8988T (cell line): ENCODE measurements around the gene RMND5B.
"Not testable (repeated sequence)": the region's sequence is repeated elsewhere in the genome, so short reads cannot be mapped to it uniquely, and the experiment has no call there.

Experiments used
- DNase-seq: peaks from one replicate; pipeline ENCODE4 v3.0.0; 2011

RMND5B gene, protein sequence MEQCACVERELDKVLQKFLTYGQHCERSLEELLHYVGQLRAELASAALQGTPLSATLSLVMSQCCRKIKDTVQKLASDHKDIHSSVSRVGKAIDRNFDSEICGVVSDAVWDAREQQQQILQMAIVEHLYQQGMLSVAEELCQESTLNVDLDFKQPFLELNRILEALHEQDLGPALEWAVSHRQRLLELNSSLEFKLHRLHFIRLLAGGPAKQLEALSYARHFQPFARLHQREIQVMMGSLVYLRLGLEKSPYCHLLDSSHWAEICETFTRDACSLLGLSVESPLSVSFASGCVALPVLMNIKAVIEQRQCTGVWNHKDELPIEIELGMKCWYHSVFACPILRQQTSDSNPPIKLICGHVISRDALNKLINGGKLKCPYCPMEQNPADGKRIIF

DNA sequence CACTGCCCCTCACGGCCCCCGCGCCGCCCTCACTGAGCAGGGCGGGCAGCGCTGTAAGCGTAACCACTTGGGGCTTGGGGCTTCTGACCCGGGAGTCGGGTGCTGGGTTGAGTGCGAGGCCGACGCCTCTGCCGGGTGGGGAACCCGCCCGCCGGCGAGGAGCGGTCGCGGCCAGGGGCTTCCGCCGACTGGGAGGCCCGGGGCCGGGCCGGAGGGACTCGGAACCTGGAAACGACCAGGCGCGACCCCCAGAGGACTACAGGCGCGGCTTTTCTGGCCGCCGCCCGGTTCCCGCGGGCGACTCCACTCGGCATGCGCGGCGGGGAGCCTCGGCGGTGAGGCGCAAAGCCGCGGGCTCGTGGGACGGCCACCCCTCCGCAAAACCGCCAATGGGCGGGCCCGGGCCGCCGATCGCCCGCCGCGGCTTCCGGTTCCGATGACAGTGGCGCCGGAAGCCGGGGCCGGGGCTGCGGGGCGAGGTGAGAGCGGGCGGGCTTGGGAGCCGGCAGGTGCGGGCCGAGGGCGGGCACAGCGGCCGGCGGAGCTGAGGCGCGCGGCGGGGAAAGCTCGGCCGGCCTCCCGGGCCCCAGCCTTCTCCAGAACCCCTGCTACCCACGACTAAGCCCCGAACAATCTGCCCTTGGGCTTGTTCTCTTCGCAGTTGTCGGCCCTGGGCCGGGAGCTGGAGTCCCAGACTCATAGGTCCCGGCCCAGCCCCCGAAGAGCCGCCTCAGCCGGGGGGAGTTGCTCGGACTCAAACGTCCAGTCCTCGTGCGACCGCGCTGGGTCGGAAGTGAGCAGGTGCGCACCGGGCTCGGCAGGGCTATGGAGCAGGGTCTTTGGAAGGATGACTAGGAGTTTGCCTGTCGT, at the start of gene RMND5B:
Gene RMND5B, plus strand, starts transcription at position 439 of the 870 bp plus-strand sequence. CDS start 7,106 bp downstream, outside the sequence.
- peak; percentile 94 for DNase-seq

DNA sequence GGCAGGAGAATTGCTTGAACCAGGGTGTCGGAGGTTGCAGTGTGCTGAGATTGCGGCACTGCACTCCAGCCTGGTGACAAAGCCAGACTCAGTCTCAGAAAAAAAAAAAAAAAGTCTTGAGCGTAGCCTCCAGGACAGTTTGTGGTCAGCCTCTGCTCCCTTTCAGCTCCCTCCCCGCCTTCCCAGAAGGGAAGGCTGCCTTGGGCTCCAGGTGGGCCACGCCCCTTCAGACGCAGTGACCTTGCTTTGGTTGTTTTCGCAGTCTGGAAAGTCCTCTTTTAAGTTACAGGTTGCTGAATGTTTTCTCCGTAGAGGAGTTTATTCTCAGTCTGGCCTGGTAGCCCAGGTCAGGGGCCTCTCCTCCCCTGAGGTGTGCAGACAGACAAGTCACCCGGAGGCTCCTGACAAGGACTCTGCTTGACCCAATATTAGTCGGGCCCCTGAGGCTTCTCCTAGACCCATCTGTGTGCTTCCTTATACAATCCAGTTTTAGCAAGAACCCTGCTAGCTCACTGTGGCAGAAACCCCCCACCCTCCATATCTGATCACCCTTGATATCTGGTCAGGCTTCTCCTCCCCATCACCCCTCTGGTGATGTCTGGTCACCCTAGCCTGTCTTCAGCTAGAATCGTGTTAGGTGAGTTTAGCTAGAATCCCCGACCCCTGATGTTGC, 49.1 kb upstream of the RMND5B start:
- DNase-seq: no peak

DNA sequence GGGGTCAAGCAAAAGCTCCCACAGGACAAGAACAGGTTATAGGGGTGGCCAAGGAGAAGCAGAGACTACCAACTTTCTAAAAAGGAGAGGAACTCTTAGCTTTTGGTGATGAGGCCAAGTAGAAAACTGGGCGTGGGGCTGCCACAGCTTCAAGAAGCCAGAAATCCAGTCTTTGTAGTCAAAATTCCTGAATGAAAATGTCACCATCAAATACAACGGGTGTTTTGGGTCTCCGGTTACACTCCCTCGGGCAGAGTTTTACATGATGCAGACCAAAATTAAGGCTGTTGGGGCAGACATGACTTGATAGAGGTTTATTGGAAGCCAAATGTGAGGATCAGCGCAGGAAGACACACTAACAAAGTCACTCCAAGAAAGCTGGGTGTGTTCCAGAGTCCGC, 46.9 kb upstream of the RMND5B start:
- DNase-seq: no peak

DNA sequence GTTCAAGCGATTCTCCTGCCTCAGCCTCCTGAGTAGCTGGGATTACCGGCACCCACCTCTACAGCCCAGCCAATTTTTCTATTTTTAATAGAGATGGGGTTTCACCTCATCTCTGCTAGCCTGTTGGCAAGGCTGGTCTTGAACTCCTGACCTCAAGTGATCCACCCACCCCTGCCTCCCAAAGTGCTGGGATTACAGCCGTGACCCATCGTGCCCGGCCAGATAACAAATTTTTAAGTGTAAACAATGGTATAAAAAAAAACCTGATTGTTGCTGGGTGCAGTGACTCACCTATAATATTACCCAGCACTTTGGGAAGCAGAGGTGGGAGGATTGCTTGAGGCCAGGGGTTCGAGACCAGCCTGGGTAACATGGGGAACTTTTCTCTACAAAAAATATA, 45.5 kb upstream of the RMND5B start:
- DNase-seq: no peak

DNA sequence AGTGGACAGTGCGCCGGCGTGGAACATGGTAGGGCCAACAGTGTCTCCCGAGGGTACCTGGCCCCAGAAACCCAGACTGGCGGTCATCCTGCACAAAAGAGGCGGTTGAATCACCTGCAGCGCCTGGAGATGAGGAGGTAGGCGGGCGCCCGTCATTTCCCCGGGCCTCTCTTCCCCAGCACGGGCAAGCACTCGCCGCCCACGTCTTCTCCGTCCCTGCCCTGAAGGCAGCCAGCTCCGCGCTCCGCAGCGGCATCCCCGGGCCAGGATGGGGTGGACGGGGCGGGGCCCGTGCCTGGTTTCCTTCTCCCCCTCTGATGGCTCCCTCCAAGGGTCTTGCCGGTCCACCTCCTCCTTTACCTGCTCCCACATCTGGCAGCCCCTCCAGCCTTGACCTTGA, 44.5 kb upstream of the RMND5B start:
- no peak for DNase-seq

DNA sequence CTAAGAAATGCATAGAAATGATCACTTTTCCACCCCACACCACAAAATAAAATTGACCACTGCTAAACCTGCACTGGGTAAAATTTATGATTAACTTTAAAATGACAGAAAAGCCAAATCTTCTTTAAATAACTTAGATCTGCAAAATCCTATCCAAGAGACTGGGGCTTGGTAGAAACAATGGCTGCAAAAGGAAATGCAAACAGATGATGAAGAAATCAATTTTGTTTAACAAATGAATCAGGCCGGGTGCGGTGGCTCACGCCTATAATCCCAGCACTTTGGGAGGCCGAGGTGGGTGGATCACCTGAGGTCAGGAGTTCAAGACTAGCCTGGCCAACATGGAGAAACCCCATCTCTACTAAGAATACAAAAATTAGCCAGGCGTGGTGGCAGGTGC, 43.6 kb upstream of the RMND5B start:
- not testable (repeated sequence) for DNase-seq

DNA sequence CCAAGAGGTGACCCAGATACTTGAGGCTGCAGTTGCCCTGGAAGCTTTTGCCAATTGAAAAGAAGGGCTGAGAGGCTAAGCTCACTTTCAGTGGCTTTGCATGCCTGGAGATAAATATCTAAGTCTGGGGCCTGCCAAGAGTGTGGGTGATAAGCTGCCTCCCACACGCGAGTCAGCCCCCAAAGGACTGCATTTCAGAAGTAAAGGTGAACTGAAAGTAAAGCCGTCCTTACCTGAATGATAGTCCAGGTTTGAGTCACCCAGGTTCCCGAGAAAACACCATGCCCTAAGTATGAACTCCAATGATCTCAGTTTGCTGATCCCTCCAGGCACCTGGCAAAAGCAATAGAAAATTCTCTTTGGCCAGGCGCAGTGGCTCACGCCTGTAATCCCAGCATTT, 40.0 kb upstream of the RMND5B start:
- DNase-seq: no peak

DNA sequence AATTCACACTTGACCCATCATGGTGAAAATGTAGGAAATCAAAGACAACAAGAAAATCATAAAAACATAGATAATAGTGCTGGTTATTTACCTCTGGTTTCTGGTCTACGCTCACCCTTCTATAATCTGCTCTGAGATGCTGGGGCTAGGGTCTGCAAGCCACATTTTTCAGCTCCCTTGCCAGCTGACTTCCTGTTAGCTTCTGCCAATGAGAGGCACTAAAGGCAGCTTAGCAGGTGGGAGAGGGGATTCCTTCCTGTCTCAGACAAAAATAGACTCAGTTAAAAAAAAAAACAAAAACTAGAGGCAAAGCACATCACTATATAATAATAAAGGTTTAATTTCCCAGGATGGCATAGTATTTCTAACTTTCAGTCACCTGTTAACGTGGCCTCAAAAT, 37.7 kb upstream of the RMND5B start:
- DNase-seq: no peak

DNA sequence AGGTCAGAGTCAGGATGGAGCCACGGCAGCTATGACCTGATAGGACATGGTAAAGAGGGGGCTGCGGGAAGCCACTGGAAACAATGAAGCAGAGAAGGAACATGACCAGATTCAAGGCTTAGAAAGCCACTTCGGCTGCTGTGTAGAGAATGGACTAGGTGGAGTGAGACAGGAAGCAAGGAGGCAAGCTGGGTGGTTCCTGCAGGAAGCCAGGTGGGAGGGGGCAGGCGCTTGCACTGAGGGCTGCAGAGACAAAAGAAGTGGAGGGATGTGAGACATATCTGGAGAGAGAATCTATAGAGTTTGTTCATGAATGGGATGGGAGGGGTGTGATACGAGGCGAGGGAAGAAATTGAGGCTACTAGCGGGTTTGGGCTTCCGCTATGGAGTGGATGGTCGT, 36.5 kb upstream of the RMND5B start:
- no peak for DNase-seq

DNA sequence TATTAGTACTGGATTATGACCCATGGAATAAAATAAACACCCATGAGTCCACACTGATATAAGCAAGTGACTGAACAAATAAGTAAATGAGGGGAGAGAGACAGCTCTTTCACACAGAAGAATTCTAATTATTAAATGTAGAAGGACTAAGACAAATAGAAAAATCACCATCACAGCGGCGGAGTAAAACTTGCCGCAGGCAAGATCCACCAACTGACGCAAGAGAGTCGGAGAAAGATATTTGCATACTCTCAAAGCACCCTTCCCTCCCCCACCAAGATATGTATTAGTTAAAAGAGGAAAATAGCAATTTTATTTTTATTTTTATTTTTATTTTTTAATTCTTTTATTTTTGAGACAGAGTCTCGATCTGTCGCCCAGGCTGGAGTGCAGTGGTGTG, 32.1 kb upstream of the RMND5B start:
- DNase-seq: no peak

DNA sequence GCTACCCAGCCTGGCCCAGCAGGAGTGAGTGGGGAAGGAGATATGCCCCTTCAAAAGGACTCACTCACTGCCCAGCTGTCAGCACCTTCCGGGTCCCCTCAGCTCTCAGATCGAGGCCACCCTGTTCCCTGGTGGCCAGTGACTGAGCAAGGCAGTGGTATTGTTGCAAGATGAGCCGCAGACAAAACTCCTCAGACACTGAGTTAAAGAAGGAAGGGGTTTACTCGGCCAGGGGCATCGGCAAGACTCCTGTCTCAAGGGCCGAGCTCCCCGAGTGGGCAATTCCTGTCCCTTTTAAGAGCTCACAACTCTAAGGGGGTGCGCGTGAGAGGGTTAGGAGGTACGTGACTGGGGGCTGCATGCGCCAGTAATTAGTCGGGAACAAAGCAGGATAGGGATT, 27.2 kb upstream of the RMND5B start:
- no peak for DNase-seq

DNA sequence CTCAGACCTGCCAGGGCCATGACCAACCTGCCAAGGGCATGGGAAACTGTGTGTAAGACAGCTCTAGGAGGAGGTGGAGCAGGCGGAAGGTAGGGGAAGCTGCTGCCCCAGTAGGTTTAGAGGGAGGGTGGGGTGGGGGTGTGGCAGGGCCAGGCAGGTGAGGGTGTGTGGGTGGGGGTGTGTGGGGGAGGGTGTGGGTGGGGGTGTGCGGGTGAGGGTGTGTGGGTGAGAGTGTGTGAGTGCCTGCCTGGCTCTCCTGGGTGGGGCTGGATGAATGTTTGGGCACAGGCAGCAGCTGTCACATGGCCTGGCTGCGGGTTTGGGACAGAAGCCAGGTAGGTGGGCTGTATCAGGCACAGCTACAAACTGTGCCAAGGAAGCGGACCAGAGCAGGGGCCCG, 26.3 kb upstream of the RMND5B start:
- DNase-seq: no peak

DNA sequence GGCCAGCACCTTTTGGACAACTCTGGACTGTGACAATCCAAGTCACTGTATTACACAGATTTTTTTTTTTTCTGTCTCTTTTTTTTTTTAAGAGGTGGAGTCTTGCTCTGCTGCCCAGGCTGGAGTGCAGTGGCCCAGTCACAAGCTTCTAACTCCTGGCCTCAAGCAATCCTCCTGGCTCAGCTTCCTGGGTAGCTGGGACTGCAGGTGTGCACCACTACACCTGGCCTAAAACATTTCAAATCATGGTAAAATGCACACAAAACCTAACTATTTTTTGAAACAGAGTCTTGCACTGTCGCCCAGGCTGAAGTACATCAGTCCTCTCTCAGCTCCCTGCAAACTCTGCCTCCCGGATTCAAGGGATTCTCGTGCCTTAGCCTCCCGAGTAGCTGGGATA, 24.7 kb upstream of the RMND5B start:
- no peak for DNase-seq

DNA sequence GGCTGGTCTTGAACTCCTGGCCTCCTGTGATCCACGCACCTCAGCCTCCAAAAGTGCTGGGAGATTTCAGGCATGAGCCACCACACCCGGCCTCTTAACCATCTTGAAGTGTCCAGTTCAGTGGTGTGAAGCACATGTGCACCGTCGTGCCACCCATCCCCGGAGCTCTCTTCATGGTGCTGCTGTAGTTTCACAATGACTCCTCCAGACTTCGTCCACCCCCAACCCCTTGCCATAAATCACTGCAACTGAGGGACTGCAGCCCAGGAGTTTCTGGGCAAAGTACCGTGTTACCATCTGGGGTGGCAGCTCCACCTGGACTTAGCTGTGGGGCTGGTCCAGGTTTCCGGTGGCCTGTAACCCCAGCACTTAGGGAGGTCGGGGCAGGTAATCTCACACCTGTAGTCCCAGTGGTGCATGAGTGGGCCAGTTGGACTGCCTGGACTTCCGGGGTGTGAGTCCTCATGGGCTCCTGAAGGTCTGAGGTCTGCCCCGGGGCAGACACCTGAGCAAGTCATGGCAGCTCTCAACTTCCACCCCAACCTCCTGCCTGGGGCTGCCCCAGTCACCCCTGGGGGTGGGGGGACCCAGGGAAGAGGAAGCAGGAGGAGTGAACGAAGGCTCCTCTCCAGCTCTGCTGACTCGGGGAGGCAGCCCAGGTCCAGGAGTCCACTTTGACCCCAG, 24.1 kb upstream of the RMND5B start:
- no peak for DNase-seq

DNA sequence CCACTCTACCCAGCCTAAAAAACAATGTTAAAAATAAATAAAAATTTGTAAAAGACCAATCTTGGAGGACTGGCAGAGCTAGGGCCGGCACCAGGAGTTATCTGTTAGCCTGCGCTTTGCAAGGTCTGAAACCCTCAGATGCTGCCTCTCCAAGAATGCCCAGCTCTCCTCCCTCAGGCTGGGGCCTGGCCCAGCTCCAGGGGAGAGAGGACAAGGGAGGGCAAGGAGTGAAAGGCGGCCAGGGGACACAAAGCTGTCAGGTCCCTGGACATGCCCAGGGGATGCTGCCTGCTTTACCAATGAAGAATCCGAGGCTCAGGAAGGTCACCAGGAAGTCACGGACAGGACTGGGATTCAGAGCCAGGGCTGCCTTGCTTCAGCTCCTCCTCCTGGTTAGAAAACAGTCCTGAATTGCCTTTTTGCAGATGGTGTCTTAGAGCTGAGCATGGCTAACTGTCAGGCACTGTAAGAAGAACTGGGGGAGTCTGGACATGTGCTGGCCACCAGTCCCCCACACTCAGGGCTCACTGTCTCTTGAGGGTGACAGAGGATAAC, 23.0 kb upstream of the RMND5B start:
- DNase-seq: no peak

DNA sequence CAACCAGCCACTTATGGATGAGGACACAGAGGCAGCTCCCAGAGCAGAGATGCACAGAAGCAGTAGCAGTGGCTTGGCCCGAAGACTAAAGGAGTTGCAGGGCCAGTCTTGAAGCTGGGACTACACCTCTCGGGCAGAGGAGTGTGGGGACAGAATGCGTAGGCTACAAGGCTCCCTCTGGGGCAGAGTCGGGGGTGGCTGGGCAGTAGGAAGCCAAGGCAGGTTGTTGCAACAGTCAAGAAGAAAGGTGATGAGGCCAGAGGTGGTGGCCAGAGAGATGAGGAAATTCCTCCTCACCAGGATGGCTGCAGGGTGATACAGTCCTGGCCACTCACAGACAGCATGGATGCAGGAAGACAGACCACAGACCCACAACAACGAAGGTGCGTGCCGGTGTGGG, 22.4 kb upstream of the RMND5B start:
- DNase-seq: no peak

DNA sequence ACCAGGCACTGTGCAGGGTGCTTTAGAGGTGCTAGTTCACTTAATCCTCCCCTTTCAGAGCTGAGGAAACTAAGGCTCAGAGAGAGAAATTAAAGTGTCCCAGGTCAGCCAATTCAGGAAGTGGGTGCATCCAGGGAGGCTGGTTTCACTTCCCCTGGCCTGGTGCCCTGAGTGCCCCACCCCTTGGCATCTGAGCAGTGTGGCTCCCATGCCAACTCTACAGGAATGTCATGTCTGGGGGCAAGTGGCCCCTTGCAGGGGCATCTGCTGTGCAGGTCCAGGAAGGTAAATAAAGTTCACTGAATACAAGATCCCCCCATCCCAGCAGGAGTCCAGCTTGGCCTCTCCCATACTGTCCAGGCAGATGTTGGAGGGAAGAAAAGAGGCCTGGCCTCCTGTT, 21.8 kb upstream of the RMND5B start:
- DNase-seq: no peak

DNA sequence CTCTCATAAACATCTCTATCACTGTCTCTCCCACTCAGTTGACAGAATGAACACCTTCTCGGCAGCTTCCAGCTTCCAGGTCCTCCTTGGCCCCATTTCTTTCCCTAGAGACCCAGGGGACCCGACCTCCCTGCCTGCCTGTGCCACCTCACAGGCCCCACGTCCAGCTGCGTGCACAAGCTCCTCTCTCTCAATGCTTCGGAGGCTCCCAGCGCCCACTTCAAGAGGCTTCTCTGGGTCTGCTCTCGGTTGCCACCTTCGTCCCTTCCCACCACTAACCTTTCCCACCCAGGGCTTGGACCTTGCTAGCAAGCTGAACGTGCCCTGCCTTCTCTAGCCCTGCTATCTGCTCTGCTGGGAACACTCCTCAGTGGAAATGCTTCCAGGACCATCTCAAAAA, 20.3 kb upstream of the RMND5B start:
- no peak for DNase-seq

DNA sequence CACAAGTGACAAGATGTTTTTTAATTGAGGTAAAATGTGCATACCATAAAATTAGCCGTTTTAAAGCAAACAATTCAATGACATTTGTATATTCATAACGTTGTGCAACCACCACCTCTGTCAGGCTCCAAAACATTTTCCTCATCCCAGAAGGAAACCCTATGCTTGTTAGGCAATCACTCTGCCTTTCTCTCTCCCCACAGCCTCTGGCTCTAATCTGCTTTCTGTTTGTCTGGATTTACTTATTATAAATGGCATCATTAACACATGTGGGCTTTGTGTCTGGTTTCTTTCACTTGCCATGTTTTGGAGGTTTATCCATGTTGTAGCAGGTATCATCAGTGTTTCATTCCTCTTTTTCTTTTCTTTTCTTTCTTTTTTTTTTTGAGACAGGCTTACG, 18.9 kb upstream of the RMND5B start:
- DNase-seq: no peak

DNA sequence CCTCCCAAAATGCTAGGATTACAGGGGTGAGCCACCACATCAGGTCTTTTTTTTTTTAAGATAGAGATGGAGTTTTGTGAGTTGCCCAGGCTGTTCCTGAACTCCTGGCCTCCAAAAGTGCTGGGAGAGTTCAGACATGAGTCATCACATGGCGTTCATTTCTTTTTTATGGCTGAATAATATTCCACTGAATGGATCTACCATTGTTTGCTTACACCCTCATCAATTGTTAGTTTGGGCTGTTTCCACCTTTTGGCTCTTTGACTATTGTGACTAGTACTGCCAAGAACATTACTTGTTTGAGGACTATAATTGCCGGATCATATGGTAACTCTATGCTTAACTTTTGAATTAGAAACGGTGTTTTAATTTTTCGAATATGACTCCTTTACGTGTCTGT, 18.3 kb upstream of the RMND5B start:
- no peak for DNase-seq

DNA sequence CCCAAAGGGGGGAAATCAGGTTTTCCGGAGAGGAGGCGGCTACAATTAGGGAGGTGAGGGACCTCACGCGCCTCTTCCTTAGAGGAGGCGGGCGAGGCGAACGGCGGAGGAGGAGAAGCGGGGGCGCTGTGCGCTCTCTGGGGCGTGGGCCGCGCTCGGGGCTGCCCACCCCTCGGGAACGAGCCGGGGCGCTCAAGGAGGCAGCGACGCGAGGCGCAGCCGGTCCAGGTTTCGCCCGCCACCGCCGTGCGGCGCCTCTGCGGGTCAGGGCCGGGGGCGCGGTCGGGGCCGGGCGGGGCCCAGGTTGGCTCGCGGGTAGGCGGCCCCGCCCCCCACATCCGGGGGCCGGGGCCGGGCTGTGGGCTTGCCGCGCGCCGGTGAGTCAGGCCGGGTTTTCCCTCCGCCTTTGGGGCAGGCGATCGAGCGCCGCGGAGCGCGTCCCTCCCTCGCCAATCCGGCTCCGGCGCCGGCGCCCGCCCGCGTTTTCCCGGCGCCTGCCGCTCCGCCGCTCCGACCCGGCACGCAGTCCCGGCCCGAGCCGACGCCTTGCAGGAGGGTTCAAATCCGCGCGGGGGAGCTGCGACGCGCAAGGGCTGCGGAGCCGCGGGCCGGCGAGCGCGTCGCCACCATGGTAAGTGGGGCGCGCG, 17.6 kb upstream of the RMND5B start, which contains the start of gene N4BP3:
Gene N4BP3, plus strand, starts transcription at position 392 of the 647 bp plus-strand sequence. CDS start 6,052 bp downstream, outside the sequence.
- DNase-seq: peak; percentile 89

DNA sequence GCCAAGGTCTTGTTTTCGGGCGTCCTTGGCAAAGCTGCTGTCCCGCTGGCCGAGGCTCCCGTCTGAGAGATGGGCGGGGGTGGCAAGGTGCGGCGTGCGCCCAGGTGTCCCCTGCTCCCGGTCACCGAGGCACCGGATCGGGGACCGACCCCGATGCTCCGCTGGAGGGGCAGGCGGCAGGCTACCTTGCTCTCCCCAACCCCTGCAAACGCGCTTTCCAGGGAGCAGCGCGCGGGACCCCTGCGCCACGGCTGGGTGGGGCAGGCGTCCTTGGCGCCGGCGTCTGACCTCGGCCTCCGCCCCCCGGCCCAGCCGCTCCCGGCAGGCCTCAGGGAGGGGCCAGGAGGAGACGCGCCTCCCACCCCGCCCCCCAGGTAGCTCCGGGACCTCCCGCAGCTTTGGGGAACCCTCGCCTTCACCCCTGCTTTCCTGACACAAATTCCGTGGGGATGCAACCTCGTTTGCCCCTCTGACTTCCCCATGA, 16.9 kb upstream of the RMND5B start:
- no peak for DNase-seq
